ENCODE results near the gene TRIM54. TPM values are rescaled to one million over a fixed set of nuclear protein-coding genes. Genes with fewer than 3 reads are reported as not detected.

The TRIM54 gene
- total and polyA plus RNA-seq, 9 donors: 0.12 to 0.72 (median 0.28) TPM; not detected in 3

- Histone ChIP-seq H3K27me3 (no peaks in the 10 kb centered on the region), H3K9me3 (no peaks in the 10 kb centered on the region), H3K27ac (no peak overlapping the region), H3K4me1 (ENCODE audit: insufficient read depth) (peaks cover 4% of the 10 kb centered on the region), H3K4me3 (no peak overlapping the region), H3K36me3 (no peaks in the 10 kb centered on the region)
- TF ChIP-seq POLR2A (IDR thresholded peaks at IDR 0.05) (no peak), EP300 (IDR thresholded peaks at IDR 0.05) (no peak), CTCF (IDR thresholded peaks at IDR 0.05) (no peak)
- 8 to 11% (median 9%) methylated on average over 13 of the region's 13 CpGs for WGBS, 3 donors
- intact Hi-C loops (cut with DNase I): no loop called here
- no peak for DNase-seq
Measured at GRCh38 chr2:27255187-27255586, 27.0 kb upstream of the TRIM54 start.

GRCh38 chr2:27255660-27256059 lies 26.6 kb upstream of the TRIM54 start:
- 20 to 29% (median 23%) methylated on average over 1 of the region's 1 CpG for WGBS, 3 donors

GRCh38 chr2:27256855-27257454 lies 25.3 kb upstream of the TRIM54 start:
- Histone ChIP-seq H3K27me3 (no peaks in the 10 kb centered on the region), H3K4me3 (no peak overlapping the region), H3K27ac (no peak overlapping the region), H3K9me3 (no peaks in the 10 kb centered on the region), H3K4me1 (ENCODE audit: insufficient read depth) (peaks cover 2% of the 10 kb centered on the region), H3K36me3 (no peaks in the 10 kb centered on the region)
- no peak for TF ChIP-seq POLR2A (IDR thresholded peaks at IDR 0.05)
- no peak for TF ChIP-seq CTCF (IDR thresholded peaks at IDR 0.05)
- no peak for TF ChIP-seq EP300 (IDR thresholded peaks at IDR 0.05)
- intact Hi-C loops (cut with DNase I): no loop called here
- 74 to 84% (median 80%) methylated on average over 7 of the region's 7 CpGs for WGBS, 3 donors
- no peak for DNase-seq

More at GRCh38 chr2:27255660-27256059, 26.6 kb upstream of the TRIM54 start:
- H3K27me3 ChIP-seq: no peaks in the 10 kb centered on the region
- intact Hi-C loops (cut with DNase I): no loop called here
- no peak overlapping the region for H3K4me3 ChIP-seq
- H3K36me3 ChIP-seq: no peaks in the 10 kb centered on the region
- no peak overlapping the region for H3K27ac ChIP-seq
- H3K4me1 ChIP-seq (ENCODE audit: insufficient read depth): peaks cover 2% of the 10 kb centered on the region
- TF ChIP-seq CTCF (IDR thresholded peaks at IDR 0.05) (no peak), POLR2A (IDR thresholded peaks at IDR 0.05) (no peak), EP300 (IDR thresholded peaks at IDR 0.05) (no peak)
- DNase-seq: no peak
- no peaks in the 10 kb centered on the region for H3K9me3 ChIP-seq

- Histone ChIP-seq H3K27me3 (no peaks in the 10 kb centered on the region), H3K4me1 (ENCODE audit: insufficient read depth) (peaks cover 3% of the 10 kb centered on the region), H3K4me3 (no peak overlapping the region), H3K36me3 (no peaks in the 10 kb centered on the region), H3K27ac (no peak overlapping the region), H3K9me3 (no peaks in the 10 kb centered on the region)
- intact Hi-C loops (cut with DNase I): no loop called here
- TF ChIP-seq EP300 (IDR thresholded peaks at IDR 0.05): no peak
- TF ChIP-seq POLR2A (IDR thresholded peaks at IDR 0.05): no peak
- no peak for TF ChIP-seq CTCF (IDR thresholded peaks at IDR 0.05)
- 83 to 90% (median 85%) methylated on average over 8 of the region's 8 CpGs for WGBS, 3 donors
- DNase-seq: no peak
Measured at GRCh38 chr2:27258051-27258450, 24.2 kb upstream of the TRIM54 start.

All from ovary (tissue), 9 donors.